ENCODE measurements around the gene WDTC1. TPM values are rescaled to one million over a fixed set of nuclear protein-coding genes. Genes with fewer than 3 reads are reported as not detected.
A peak's percentile ranks its signal among the peaks of the same experiment; 100 is the strongest.

The WDTC1 gene
- total and polyA plus RNA-seq, 9 of the 15 experiments (the other 6 are each of a cell fraction or from before 2014, with no cell fraction given) = 0.18 to 32.3 (median 8.8) TPM

DNA sequence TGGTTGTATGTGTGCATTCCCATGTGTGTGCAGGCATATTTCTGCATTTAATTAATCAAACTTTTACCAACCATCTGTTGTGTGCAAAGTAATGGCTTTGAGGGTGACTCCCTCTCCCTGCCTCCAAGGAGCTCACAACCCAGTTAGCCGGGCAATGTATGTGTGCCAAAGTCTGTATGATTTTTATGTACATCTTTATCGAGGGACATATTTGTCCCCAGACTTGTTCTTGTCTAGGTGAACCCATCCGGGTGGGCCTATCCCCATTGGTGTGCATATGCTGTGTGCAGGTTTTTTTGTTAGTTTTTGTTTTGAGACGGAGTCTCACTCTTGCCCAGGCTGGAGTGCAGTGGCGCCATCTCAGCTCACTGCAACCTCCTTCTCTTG, 109.2 kb downstream of the WDTC1 start:
- no peaks in the 10 kb centered on the region for H3K27me3 ChIP-seq (ENCODE audit: control insufficient read depth in 2 of 2, insufficient read depth in 2 of 2, low read length in 2 of 2)
- peak; percentile 2 for TF ChIP-seq PHF20 (IDR thresholded peaks at IDR 0.05; ENCODE audit: partially characterized antibody)
- no peak for TF ChIP-seq VEZF1 (CRISPR knock-in tag; IDR thresholded peaks at IDR 0.05)
- no peak for TF ChIP-seq ARID4B (CRISPR knock-in tag; IDR thresholded peaks at IDR 0.05)
- no peaks in the 10 kb centered on the region for H4K20me1 ChIP-seq (replicated peaks; ENCODE audit: control insufficient read depth, insufficient read depth, low read length)
- peak overlapping the region; percentile 72 for H3K4me2 ChIP-seq (ENCODE audit: insufficient read depth, low read length)
- ChIA-PET POLR2A (interaction anchor here (0.7 to 1.3 kb wide), 4 partner anchors 8 to 21 kb away, joined by 3 to 4 read pairs (median 4); partner anchors contain the start of gene TMEM222), CTCF (ENCODE audit: low intra/inter-chr PET ratio) (no interaction called here)
- no peaks in the 10 kb centered on the region for H3K36me3 ChIP-seq (ENCODE audit: control insufficient read depth, insufficient read depth, low read length)
- H2AFZ ChIP-seq (ENCODE audit: low read depth, low read length) = peak overlapping the region; percentile 71; the same call in 1 of the 2 replicates
- H3K9ac ChIP-seq (ENCODE audit: insufficient read depth in 1 of 2, low read depth in 2 of 2, low read length in 2 of 2) = peak overlapping the region in 1 of 2 experiments; percentile 81; a peak in 2 of 4 replicates
- no peaks in the 10 kb centered on the region for H3K9me1 ChIP-seq (ENCODE audit: control insufficient read depth, insufficient read depth, low read length)
- 67% methylated on average over 5 of the region's 5 CpGs for WGBS (ENCODE audit: insufficient coverage, low coverage, missing lambda C conversion rate)
- H3K9me3 ChIP-seq (replicated peaks; ENCODE audit: control insufficient read depth, insufficient read depth, low read depth, low read length) = no peaks in the 10 kb centered on the region
- intact Hi-C loops (cut with micrococcal nuclease) (no loop called here), in situ Hi-C loops (cut with MboI) (no loop called here)
- H3K4me1 ChIP-seq (replicated peaks in 1 of 2; ENCODE audit: control insufficient read depth in 2 of 2, insufficient read depth in 2 of 2, low read length in 2 of 2) = peaks cover 24 to 40% of the 10 kb centered on the region in 2 experiments
- no peaks in the 10 kb centered on the region; the same call in 2 of the 3 replicates for H3K79me2 ChIP-seq (ENCODE audit: control insufficient read depth, insufficient read depth, low read length)
- no peak for DNase-seq (ENCODE audit: extremely low read depth in 1 of 4, low spot score in 3 of 4)
- no peak for FAIRE-seq
- BruUV-seq (replicated peaks) = no TSS peak
- no peak overlapping the region for H3K4me3 ChIP-seq
- H3K27ac ChIP-seq (ENCODE audit: extremely low read depth, low read depth, low read length) = peak overlapping the region; percentile 38; the same call in 1 of the 3 replicates
- no peak for ATAC-seq

Data from K562 (cell line).